ENCODE data around the gene NAB1.
A peak's percentile ranks its signal among the peaks of the same experiment; 100 is the strongest.

Gene NAB1

GRCh38 chr2:190716176-190716807, 67.4 kb downstream of the NAB1 start:
- no peak for DNase-seq

DNA sequence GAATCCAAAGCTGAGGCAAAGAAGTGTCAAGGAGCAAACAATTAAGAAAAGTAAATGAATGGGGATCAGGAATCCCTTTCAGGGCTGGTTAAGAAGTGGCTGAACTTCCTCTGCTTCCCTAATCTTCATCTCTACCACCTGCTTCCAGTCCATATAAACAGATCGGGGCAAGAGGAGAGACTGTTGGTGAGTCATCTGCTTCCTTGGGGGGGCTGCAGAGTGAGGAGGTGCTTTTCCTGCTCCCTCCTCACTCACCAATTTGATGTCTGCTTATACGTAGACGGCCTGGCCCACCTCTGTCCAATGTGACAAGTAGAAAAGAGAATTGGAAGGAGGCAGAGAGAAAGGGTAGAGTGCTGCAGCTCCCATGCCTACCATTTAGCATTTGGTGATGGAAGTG, 68.4 kb downstream of the NAB1 start:
- DNase-seq, result no peak

- DNase-seq, result no peak
Observed at GRCh38 chr2:190717764-190718651, 69.1 kb downstream of the NAB1 start.

DNA sequence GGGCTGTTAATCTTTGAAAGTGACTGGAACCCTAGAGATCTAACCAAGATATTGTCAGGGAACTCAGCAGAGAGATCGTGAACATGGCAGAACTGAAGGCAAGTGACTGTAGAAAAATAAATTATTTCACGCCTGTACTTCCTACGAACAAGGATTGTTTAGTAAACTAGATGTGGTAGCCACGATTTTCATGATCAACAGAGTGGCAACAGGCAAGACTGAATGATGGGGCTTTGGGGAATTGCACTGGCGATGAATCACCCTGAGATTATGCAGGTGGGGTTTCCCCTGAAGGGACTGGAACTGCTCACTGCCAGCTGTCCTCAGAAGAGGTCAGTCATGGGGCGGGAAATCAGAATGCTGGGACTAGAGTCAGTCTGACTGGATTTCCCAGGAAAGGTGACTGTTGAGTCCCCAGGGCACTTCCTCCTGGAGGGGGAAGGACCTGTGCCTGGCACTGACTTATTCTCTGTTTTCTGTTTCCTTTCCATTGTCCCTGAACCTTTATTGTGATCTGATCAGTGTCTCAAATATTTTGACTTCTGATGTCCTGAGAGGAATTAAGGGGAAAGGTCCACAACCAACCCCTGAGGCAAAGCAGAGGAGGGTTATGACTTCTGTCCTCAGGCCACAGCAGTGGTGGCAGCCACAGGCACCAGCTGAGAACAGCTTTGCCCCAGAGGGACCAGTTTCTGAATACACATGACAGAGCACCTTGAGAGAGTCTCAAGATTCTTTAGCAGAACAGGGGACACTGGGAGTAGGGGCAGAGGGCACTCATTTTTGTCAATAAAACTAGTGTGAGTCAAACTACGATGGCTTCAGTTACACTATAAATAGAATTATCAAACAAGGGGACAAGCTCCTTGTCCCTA, 70.0 kb downstream of the NAB1 start:
- peak; percentile 80 for DNase-seq

GRCh38 chr2:190720276-190720675, 71.4 kb downstream of the NAB1 start:
- no peak for DNase-seq

- no peak for DNase-seq
Observed at GRCh38 chr2:190720691-190721090, 71.8 kb downstream of the NAB1 start.

- no peak for DNase-seq
Observed at GRCh38 chr2:190722061-190722759, 73.3 kb downstream of the NAB1 start.

- DNase-seq, result no peak
Observed at GRCh38 chr2:190722835-190723234, 74.0 kb downstream of the NAB1 start.

DNA sequence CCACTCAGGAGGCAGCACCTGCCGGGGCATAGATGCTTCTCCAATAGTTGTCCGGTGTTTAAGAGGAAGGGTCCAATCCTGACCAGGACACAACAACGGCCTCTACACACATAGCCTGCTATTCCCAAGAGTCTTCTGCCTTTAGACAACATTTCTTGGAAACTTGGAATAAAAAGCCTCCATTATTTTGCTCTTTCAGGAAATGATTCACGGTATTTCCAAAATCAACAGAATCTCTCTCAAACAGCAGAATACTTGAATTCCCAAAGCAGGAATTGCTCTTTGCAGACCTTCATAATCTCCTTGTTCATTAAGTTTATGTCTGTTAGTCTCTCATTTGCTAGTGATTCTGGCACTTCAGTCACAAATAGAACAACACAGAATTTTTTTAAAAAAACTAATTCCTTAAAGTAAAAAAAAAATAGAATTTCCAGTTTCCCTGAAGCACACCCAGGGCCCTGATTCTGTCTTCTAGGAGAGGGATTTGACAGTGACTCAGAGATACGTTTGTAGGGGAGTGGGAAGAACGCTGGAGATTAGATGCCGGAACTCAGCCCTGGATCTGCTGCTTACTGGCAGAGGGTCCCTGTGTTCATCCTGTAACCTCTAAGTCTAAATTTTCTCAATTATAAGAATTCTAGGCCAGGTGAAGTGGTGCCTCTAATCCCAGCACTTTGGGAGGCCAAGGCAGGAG, 74.7 kb downstream of the NAB1 start:
- DNase-seq, result peak; percentile 20

DNA sequence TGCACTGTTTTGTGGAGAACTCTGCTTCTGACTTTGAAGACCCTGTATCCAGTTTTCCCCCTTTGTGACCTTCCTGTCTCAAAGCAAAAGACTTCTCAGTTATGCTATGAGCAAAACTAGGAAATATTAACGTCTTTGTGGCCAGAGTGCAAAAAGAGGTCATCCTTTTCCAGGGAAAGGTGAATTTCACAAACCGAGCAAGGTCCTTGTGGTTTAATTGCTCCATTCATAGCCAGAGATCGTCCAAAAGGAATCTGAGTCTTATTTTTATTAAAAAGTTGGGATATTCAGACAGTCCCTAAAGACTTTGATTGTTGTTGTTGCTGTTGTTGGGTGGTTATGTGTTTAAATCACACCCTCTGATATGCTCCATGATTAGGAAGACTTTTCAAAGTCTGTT, 77.4 kb downstream of the NAB1 start:
- no peak for DNase-seq

- DNase-seq, result no peak
Observed at GRCh38 chr2:190736355-190736754, 87.5 kb downstream of the NAB1 start.

DNA sequence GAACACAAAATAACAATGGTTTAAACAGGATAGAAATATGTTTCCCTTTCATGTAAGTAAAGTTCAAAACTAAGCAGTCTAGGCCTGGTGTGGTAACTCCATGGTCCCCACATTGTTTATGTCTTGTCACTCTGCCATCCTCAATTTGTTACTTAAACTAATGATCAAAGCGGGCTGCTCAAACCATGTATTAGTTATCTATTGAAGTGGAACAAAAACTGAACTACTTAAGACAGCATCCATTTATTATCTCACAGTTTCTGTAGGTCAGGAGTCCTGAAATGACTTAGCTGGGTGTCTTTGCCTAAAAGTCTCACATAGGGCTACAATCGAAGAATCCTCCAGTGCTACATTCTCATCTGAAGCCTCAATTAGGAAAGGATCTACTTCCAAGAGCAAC, 91.6 kb downstream of the NAB1 start:
- no peak for DNase-seq

Data from fibroblast of skin of right biceps (primary cell).